HL-60/S4 treated with phorbol 12-myristate 13-acetate at 8.2 ng/mL for 4 days and 3 days (cell line): ENCODE results near the gene NAT16.
"Not testable (repeated sequence)": the region's sequence is repeated elsewhere in the genome, so short reads cannot be mapped to it uniquely, and the experiment has no call there.

Experiments used
- in situ Hi-C: fragments of 300-500 bp; cut with MboI; formaldehyde crosslinking; loops from 2 replicates; pipeline ENCODE4 v1.15.0; 2022; ENCODE audit warnings: low sequenced_read_pairs

The NAT16 gene

GRCh38 chr7:101202603-101202918 lies 22.5 kb upstream of the NAT16 start:
- in situ Hi-C loops, result no loop called here

- in situ Hi-C loops, result no loop called here
These were observed 21.9 kb upstream of the NAT16 start for GRCh38 chr7:101201695-101202602.

- in situ Hi-C loops, result no loop called here
These were observed 20.9 kb upstream of the NAT16 start, which contains the start of gene MOGAT3 for GRCh38 chr7:101200862-101201599. MOGAT3 (minus strand) TSS chr7:101201036; CDS start chr7:101200854, 182 bp downstream.

GRCh38 chr7:101200504-101200861 lies 20.4 kb upstream of the NAT16 start:
- in situ Hi-C loops, result no loop called here

- in situ Hi-C loops, result not testable (repeated sequence)
These were observed 19.4 kb upstream of the NAT16 start for GRCh38 chr7:101199522-101199921.

- in situ Hi-C loops, result no loop called here
These were observed 18.4 kb upstream of the NAT16 start for GRCh38 chr7:101198476-101198875.

- in situ Hi-C loops, result no loop called here
These were observed 17.9 kb upstream of the NAT16 start for GRCh38 chr7:101197991-101198390.

GRCh38 chr7:101195884-101196283 lies 15.8 kb upstream of the NAT16 start:
- in situ Hi-C loops, result no loop called here

GRCh38 chr7:101189109-101189508 lies 9.0 kb upstream of the NAT16 start:
- in situ Hi-C loops, result no loop called here

- in situ Hi-C loops, result no loop called here
These were observed 6.8 kb upstream of the NAT16 start for GRCh38 chr7:101186844-101187428.

GRCh38 chr7:101186194-101186593 lies 6.1 kb upstream of the NAT16 start:
- in situ Hi-C loops, result no loop called here

- in situ Hi-C loops, result no loop called here
These were observed 5.3 kb upstream of the NAT16 start for GRCh38 chr7:101185258-101185839.

GRCh38 chr7:101179713-101180112 lies 380 bp downstream of the NAT16 start:
- in situ Hi-C loops, result no loop called here

- in situ Hi-C loops, result no loop called here
These were observed 976 bp downstream of the NAT16 start for GRCh38 chr7:101179117-101179516.

GRCh38 chr7:101177644-101178043 lies 2.4 kb downstream of the NAT16 start:
- in situ Hi-C loops, result no loop called here

GRCh38 chr7:101175664-101176063 lies 4.4 kb downstream of the NAT16 start:
- in situ Hi-C loops, result no loop called here

GRCh38 chr7:101174322-101174854 lies 5.7 kb downstream of the NAT16 start:
- in situ Hi-C loops, result no loop called here

- in situ Hi-C loops, result no loop called here
These were observed 6.3 kb downstream of the NAT16 start for GRCh38 chr7:101173752-101174244.

- in situ Hi-C loops, result no loop called here
These were observed 7.0 kb downstream of the NAT16 start for GRCh38 chr7:101172854-101173751.
